ENCODE data around the gene PLXDC1. TPM values are rescaled to one million over a fixed set of nuclear protein-coding genes. Genes with fewer than 3 reads are reported as not detected.

The PLXDC1 gene
- total RNA-seq, 1 donor from 2014 or later, result 19.5 TPM

DNA sequence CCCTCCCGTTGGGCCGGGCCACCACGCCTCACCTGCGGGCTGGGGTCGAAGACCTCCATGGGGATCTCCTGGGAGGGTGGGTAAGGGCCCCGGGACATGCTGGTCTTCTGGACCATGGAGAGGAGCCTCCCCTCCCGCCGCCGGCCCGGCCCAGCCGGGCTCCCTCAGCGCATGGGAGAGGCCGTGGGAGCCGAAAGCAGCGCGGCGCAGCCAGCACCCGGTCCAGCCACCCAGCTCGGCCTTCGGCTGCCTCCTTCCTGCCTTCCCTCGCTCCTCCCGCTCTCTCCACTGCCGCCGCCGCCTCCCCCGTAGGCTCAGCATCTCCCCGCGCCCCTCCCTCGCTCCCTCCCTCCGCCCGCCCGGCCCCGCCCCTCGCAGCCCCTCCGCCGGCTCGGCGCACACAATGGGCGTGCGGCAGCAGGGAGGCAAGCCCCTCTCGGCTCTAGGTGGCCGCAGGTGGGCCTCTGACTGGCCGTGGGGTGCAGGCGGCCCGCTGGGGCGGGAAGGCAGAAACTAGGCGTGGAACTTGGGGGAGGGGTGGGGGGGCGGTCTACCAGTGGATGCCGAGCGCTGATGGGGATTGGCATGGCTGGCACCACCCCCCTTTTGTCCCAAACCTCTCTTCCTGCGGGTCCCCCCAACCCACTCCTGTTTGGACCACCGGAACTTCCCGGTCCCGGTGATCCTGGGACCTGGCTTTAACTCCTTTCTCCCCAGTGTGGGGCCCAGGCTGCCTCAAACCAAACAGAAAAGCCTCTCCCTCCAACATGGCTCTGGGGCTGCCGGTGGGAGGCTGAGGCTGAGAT is 46.1 kb upstream of the PLXDC1 start, which contains the start of gene CACNB1:
TSS of gene CACNB1 (minus strand) at position 290 of the 806 bp plus-strand sequence. CDS start at position 116, 174 bp downstream.
- no peaks in the 10 kb centered on the region for H3K27me3 ChIP-seq (ENCODE audit: low read depth)
- DNase-seq (peak; percentile 82), ATAC-seq (peak; percentile 77)
- TF ChIP-seq, protein P1, sequence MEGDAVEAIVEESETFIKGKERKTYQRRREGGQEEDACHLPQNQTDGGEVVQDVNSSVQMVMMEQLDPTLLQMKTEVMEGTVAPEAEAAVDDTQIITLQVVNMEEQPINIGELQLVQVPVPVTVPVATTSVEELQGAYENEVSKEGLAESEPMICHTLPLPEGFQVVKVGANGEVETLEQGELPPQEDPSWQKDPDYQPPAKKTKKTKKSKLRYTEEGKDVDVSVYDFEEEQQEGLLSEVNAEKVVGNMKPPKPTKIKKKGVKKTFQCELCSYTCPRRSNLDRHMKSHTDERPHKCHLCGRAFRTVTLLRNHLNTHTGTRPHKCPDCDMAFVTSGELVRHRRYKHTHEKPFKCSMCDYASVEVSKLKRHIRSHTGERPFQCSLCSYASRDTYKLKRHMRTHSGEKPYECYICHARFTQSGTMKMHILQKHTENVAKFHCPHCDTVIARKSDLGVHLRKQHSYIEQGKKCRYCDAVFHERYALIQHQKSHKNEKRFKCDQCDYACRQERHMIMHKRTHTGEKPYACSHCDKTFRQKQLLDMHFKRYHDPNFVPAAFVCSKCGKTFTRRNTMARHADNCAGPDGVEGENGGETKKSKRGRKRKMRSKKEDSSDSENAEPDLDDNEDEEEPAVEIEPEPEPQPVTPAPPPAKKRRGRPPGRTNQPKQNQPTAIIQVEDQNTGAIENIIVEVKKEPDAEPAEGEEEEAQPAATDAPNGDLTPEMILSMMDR (IDR thresholded peaks at IDR 0.05), result no peak
- peaks cover 29% of the 10 kb centered on the region for H3K36me3 ChIP-seq
- no peaks in the 10 kb centered on the region for H3K9me3 ChIP-seq
- H3K4me1 ChIP-seq, result peaks cover 64% of the 10 kb centered on the region
- intact Hi-C loops (cut with DNase I), result no loop called here
- H3K27ac ChIP-seq, result peak within 1 kb of the TSS; percentile 99
- peak within 1 kb of the TSS; percentile 91 for H3K4me3 ChIP-seq

DNA sequence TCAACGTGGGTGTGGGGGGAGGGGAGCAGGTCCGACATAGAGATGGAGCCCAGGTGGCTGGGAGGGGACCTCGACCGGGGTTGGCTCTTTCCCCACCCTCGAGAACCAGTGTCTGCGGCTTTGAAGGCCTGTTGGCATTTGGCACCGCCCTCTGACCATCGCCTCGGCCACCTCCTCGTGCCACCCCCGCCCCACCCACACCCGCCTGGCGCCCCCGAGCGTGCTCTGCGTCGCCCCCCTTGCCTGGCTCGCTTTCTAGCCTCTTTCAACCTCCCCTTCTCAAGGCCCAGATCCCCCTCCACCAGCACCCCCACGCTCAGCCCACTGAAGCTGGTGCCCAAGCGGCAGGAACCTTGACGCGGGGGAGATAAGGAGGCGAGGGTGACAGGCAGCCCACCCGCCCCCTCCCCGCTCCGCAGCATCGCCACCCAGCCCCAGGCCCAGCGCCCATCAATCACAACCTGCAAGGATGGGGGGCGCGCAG is 45.4 kb upstream of the PLXDC1 start:
- intact Hi-C loops (cut with DNase I), result no loop called here
- Histone ChIP-seq H3K4me1 (peaks cover 58% of the 10 kb centered on the region), H3K4me3 (peak overlapping the region; percentile 91), H3K27ac (peak overlapping the region; percentile 99), H3K36me3 (peaks cover 29% of the 10 kb centered on the region), H3K27me3 (ENCODE audit: low read depth) (no peaks in the 10 kb centered on the region), H3K9me3 (no peaks in the 10 kb centered on the region)
- DNase-seq (peak; percentile 78), ATAC-seq (peak; percentile 40 to 46)
- TF ChIP-seq, protein P1 (IDR thresholded peaks at IDR 0.05), result no peak

- H3K4me3 ChIP-seq, result peak overlapping the region; percentile 91
- H3K4me1 ChIP-seq, result peaks cover 53% of the 10 kb centered on the region
- H3K36me3 ChIP-seq, result peaks cover 29% of the 10 kb centered on the region
- H3K27ac ChIP-seq, result peak overlapping the region; percentile 73
- ATAC-seq (no peak), DNase-seq (no peak)
- intact Hi-C loops (cut with DNase I), result no loop called here
- no peaks in the 10 kb centered on the region for H3K27me3 ChIP-seq (ENCODE audit: low read depth)
- H3K9me3 ChIP-seq, result no peaks in the 10 kb centered on the region
- TF ChIP-seq, protein P1 (IDR thresholded peaks at IDR 0.05), result no peak
Measured at GRCh38 chr17:39196241-39196807, 44.9 kb upstream of the PLXDC1 start.

- H3K4me1 ChIP-seq, result peaks cover 46% of the 10 kb centered on the region
- peaks cover 33% of the 10 kb centered on the region for H3K36me3 ChIP-seq
- peak; percentile 65 for DNase-seq
- H3K9me3 ChIP-seq, result no peaks in the 10 kb centered on the region
- peak; percentile 61 to 62 for ATAC-seq
- H3K27me3 ChIP-seq (ENCODE audit: low read depth), result no peaks in the 10 kb centered on the region
- intact Hi-C loops (cut with DNase I), result no loop called here
- H3K27ac ChIP-seq, result peak overlapping the region; percentile 73
- peak overlapping the region; percentile 91 for H3K4me3 ChIP-seq
- TF ChIP-seq, protein P1 (IDR thresholded peaks at IDR 0.05), result no peak
Measured at GRCh38 chr17:39195568-39196160, 44.2 kb upstream of the PLXDC1 start.

GRCh38 chr17:39194985-39195524 is 43.6 kb upstream of the PLXDC1 start:
- Histone ChIP-seq H3K27ac (peak overlapping the region; percentile 73), H3K9me3 (no peaks in the 10 kb centered on the region), H3K36me3 (peaks cover 39% of the 10 kb centered on the region), H3K27me3 (ENCODE audit: low read depth) (no peaks in the 10 kb centered on the region), H3K4me3 (peak overlapping the region; percentile 91), H3K4me1 (peaks cover 44% of the 10 kb centered on the region)
- intact Hi-C loops (cut with DNase I), result no loop called here
- ATAC-seq (no peak), DNase-seq (no peak)
- TF ChIP-seq, protein P1 (IDR thresholded peaks at IDR 0.05), result no peak

Measured in lower lobe of right lung (tissue), 2 donors.